H1 (cell line): Measurements from ENCODE around the gene THAP12. TPM values are rescaled to one million over a fixed set of nuclear protein-coding genes. Genes with fewer than 3 reads are reported as not detected.

Source experiments
- CTCF ChIA-PET: fragments of 300-600 bp; sonication (Branson Sonifier 250); formaldehyde crosslinking; loops from one replicate; lab custom pipeline; 2021; ENCODE audit not compliant: partially characterized antibody; lab: Charles Lee
- POLR2A ChIA-PET: fragments of 300-600 bp; sonication (Branson Sonifier 250); formaldehyde crosslinking; loops from one replicate; lab custom pipeline; 2021; ENCODE audit warnings: inconsistent platforms; ENCODE audit not compliant: partially characterized antibody; lab: Charles Lee
- DNase-seq, 2 experiments: peaks; one replicate each; pipeline versions ENCODE4 v3.0.0 to v3.0.0-alpha.2; 2010 to 2022; ENCODE audit warnings: low spot score in 2 of 2, low read depth in 1 of 2, mixed read lengths in 1 of 2
- FAIRE-seq: peaks from 2 replicates; lab custom pipeline; 2011; peaks lifted over from hg19 to GRCh38; lab: Jason Lieb, UNC
- H2AFZ ChIP-seq: 2 replicates; pipeline ENCODE4 v1.8.1; 2012; ENCODE audit warnings: low read length, inconsistent platforms
- H2AK5ac ChIP-seq: 2 replicates; pipeline ENCODE4 v1.6.1; 2013; ENCODE audit warnings: low read depth, low read length
- H2BK120ac ChIP-seq: replicated peaks from 2 replicates; pipeline ENCODE3; 2013; ENCODE audit warnings: low read depth, low read length, inconsistent platforms
- H2BK12ac ChIP-seq: 2 replicates; pipeline ENCODE4 v1.6.1; 2013; ENCODE audit warnings: low read depth, low read length
- H2BK15ac ChIP-seq: 2 replicates; pipeline ENCODE4 v1.6.1; 2013; ENCODE audit warnings: low read length
- H2BK20ac ChIP-seq: 2 replicates; pipeline ENCODE4 v1.6.1; 2013; ENCODE audit warnings: low read length
- H2BK5ac ChIP-seq: 2 replicates; pipeline ENCODE4 v1.6.1; 2013; ENCODE audit warnings: low read depth, low read length
- H3K14ac ChIP-seq: 2 replicates; pipeline ENCODE4 v1.6.1; 2013; ENCODE audit warnings: inconsistent platforms; ENCODE audit not compliant: insufficient read length
- H3K18ac ChIP-seq: 2 replicates; pipeline ENCODE4 v1.6.1; 2013; ENCODE audit warnings: low read length; ENCODE audit errors: extremely low read depth
- H3K23ac ChIP-seq: 2 replicates; pipeline ENCODE4 v1.6.1; 2013; ENCODE audit warnings: inconsistent platforms; ENCODE audit not compliant: insufficient read length
- H3K23me2 ChIP-seq: 2 replicates; pipeline ENCODE4 v1.6.1; 2013; ENCODE audit warnings: low read depth, low read length
- H3K27ac ChIP-seq: 2 replicates; pipeline ENCODE4 v1.6.1; 2011; ENCODE audit warnings: low read depth, low read length, inconsistent platforms
- H3K27me3 ChIP-seq, 4 experiments: replicated peaks in 1 of 4; 1 replicate in 1 of 4; 2 replicates in 3 of 4; pipeline versions ENCODE4 v1.6.1 to v1.8.1; 2011 to 2013; ENCODE audit warnings: low read length in 3 of 4, mild to moderate bottlenecking in 3 of 4, inconsistent platforms in 2 of 4, mixed read lengths in 2 of 4, moderate library complexity in 1 of 4; ENCODE audit not compliant: control insufficient read depth in 3 of 4, insufficient read depth in 3 of 4; ENCODE audit errors: extremely low read depth in 1 of 4
- H3K36me3 ChIP-seq, 4 experiments: 2 replicates each; pipeline versions ENCODE4 v1.6.1 to v1.8.1; 2011 to 2013; ENCODE audit warnings: mild to moderate bottlenecking in 4 of 4, low read length in 3 of 4, moderate library complexity in 2 of 4, control low read depth in 1 of 4, inconsistent platforms in 1 of 4; ENCODE audit not compliant: insufficient read depth in 4 of 4, control insufficient read depth in 2 of 4
- H3K4ac ChIP-seq: replicated peaks from 2 replicates; pipeline ENCODE3; 2013; ENCODE audit warnings: low read length, low read depth, mixed read lengths, inconsistent platforms; ENCODE audit not compliant: insufficient read length
- H3K4me1 ChIP-seq, 4 experiments: replicated peaks in 1 of 4; 1 replicate in 1 of 4; 2 replicates in 3 of 4; pipeline versions ENCODE4 v1.6.1 to v1.8.1; 2011 to 2013; ENCODE audit warnings: low read length in 3 of 4, inconsistent platforms in 2 of 4, mixed read lengths in 1 of 4; ENCODE audit not compliant: insufficient read depth in 4 of 4, control insufficient read depth in 3 of 4
- H3K4me2 ChIP-seq, 2 experiments: 2 replicates each; pipeline versions ENCODE4 v1.6.1 to v1.8.1; 2011 to 2013; ENCODE audit warnings: low read depth in 2 of 2, low read length in 2 of 2, control low read depth in 1 of 2, inconsistent platforms in 1 of 2, mild to moderate bottlenecking in 1 of 2; ENCODE audit not compliant: insufficient read depth in 1 of 2
- H3K4me3 ChIP-seq, 4 experiments: fragments of 200-600, 300-600 bp in 1 of 4; sonication (generic), shearing (Covaris generic), sonication (Bioruptor Twin) in 1 of 4; 2 replicates each; pipeline versions ENCODE4 v1.5.1 to v1.8.1; 2011 to 2016; ENCODE audit warnings: low read length in 4 of 4, low read depth in 3 of 4, control low read depth in 2 of 4, inconsistent platforms in 2 of 4, mild to moderate bottlenecking in 2 of 4, mixed read lengths in 1 of 4, moderate library complexity in 1 of 4; ENCODE audit not compliant: insufficient read depth in 2 of 4; ENCODE audit errors: extremely low read depth in 1 of 4
- H3K56ac ChIP-seq: replicated peaks from 2 replicates; pipeline ENCODE3; 2013; ENCODE audit warnings: low read depth, mild to moderate bottlenecking, mixed read lengths, low read length, inconsistent platforms; ENCODE audit not compliant: insufficient read length
- H3K79me1 ChIP-seq: 2 replicates; pipeline ENCODE4 v1.6.1; 2013; ENCODE audit warnings: low read depth, low read length, control low read depth
- H3K79me2 ChIP-seq, 2 experiments: 2 replicates each; pipeline versions ENCODE4 v1.6.1 to v1.8.1; 2012 to 2013; ENCODE audit warnings: low read length in 2 of 2, mild to moderate bottlenecking in 2 of 2, inconsistent platforms in 1 of 2; ENCODE audit not compliant: insufficient read depth in 2 of 2, control insufficient read depth in 1 of 2
- H3K9ac ChIP-seq, 4 experiments: replicated peaks in 1 of 4; 1 replicate in 1 of 4; 2 replicates in 3 of 4; pipeline versions ENCODE4 v1.6.1 to v1.8.1; 2011 to 2013; ENCODE audit warnings: low read depth in 3 of 4, low read length in 3 of 4, control low read depth in 2 of 4, mild to moderate bottlenecking in 2 of 4, moderate library complexity in 2 of 4, inconsistent platforms in 1 of 4; ENCODE audit errors: extremely low read depth in 1 of 4
- H3K9me3 ChIP-seq, 2 experiments: 2 replicates each; pipeline versions ENCODE4 v1.6.1 to v1.8.1; 2012 to 2013; ENCODE audit warnings: mild to moderate bottlenecking in 2 of 2, moderate library complexity in 2 of 2, control low read depth in 1 of 2, inconsistent platforms in 1 of 2, low read depth in 1 of 2, low read length in 1 of 2, mixed read lengths in 1 of 2; ENCODE audit not compliant: insufficient read depth in 2 of 2
- H4K20me1 ChIP-seq, 2 experiments: replicated peaks in 1 of 2; 2 replicates each; pipeline versions ENCODE3 to v1.8.1; 2011 to 2013; ENCODE audit warnings: inconsistent platforms in 2 of 2, low read length in 2 of 2, mild to moderate bottlenecking in 1 of 2; ENCODE audit not compliant: insufficient read depth in 2 of 2, control insufficient read depth in 1 of 2
- H4K5ac ChIP-seq: 2 replicates; pipeline ENCODE4 v1.6.1; 2013; ENCODE audit warnings: low read length, low read depth, mixed read lengths, inconsistent platforms; ENCODE audit not compliant: insufficient read length
- H4K8ac ChIP-seq: 2 replicates; pipeline ENCODE4 v1.8.0; 2013; ENCODE audit warnings: mild to moderate bottlenecking, moderate library complexity, low read length, inconsistent platforms; ENCODE audit not compliant: insufficient read depth; ENCODE audit errors: extremely low read depth
- H4K91ac ChIP-seq: replicated peaks from 2 replicates; pipeline ENCODE3; 2013; ENCODE audit warnings: low read length, mixed read lengths, inconsistent platforms; ENCODE audit not compliant: insufficient read length
- WGBS, 2 experiments: shearing (Covaris generic) in 1 of 2; methylation state at CpG; one replicate each; pipeline versions ENCODE4 v1.1.6 to v1.1.7; 2013 to 2015; ENCODE audit warnings: low lambda C conversion rate in 2 of 2, mixed read lengths in 2 of 2, inconsistent platforms in 1 of 2, low coverage in 1 of 2, missing lambda C conversion rate in 1 of 2; ENCODE audit not compliant: insufficient replicate concordance in 2 of 2, insufficient coverage in 1 of 2, insufficient read length in 1 of 2; ENCODE audit errors: extremely low coverage in 1 of 2, missing lambda C conversion rate in 1 of 2; 5-methylcytosine and 5-hydroxymethylcytosine counted together
- polyA plus RNA-seq, 7 experiments: library from polyadenylated mRNA; depleted of rRNA in 3 of 7; stranded (reverse) in 5 of 7; unstranded in 2 of 7; fragments of >200 nt in 5 of 7; fragments of 200-250 nt in 2 of 7; gene quantifications; 1 replicate in 5 of 7; 2 replicates in 1 of 7; 4 replicates in 1 of 7; pipeline versions ENCODE4 v1.2.1 to v1.2.3, GENCODE V29; 2011 to 2013; ENCODE audit warnings: missing spikeins in 2 of 7, mixed read lengths in 2 of 7
- total RNA-seq: library from RNA; stranded (reverse); fragmentation: NEBNext Ultra II Directional; extraction: Animal tissue kit (Norgen Biotek cat#: 25700); gene quantifications from 2 replicates; pipeline ENCODE4 v1.2.1, GENCODE V29; 2021

The THAP12 gene
- total and polyA plus RNA-seq, 2 of the 8 experiments (the other 6 are each of a cell fraction or from before 2014, with no cell fraction given), result 12.0 to 39.9 TPM

DNA sequence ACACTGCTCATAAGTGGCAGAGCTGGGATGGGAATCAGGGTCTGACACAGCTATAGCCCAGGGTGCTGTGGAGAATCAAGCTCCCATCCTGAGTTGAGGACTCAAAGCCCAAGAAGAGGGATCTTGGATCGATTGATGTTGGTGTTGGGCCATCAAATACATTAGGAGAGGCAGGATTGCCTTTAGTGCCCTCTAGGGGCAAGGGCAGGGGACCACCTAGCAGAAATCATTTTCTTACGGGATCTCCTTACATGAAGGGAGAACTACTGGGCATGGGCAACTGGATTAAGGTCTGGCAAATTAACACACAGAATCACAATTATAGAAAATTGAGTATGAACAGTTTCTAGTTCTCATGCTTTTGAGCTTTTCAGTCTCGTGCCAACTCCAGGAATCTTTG is 39.0 kb upstream of the THAP12 start:
- CTCF ChIA-PET, result interaction anchor here (0.6 to 5.2 kb wide), 32 partner anchors 9 to 212 kb away, joined by 3 to 31 read pairs (median 4); no protein-coding TSS in a partner anchor
- WGBS, 2 experiments, result 52% methylated on average over 3 of the region's 3 CpGs; no CpG with 5 or more reads in 1 of the 2 experiments
- no peak overlapping the region for H2BK5ac ChIP-seq

More for the DNA sequence above, 39.0 kb upstream of the THAP12 start:
- Histone ChIP-seq H2BK20ac (no peak overlapping the region), H2BK15ac (no peak overlapping the region), H3K4me3 (no peak overlapping the region), H4K8ac (no peak overlapping the region), H3K79me1 (no peaks in the 10 kb centered on the region), H3K18ac (no peak overlapping the region), H3K36me3 (no peaks in the 10 kb centered on the region), H4K20me1 (no peaks in the 10 kb centered on the region), H3K79me2 (no peaks in the 10 kb centered on the region), H2BK12ac (no peak overlapping the region), H3K14ac (no peak overlapping the region), H2BK120ac (no peak overlapping the region), H3K4me2 (no peak overlapping the region), H3K27me3 (no peaks in the 10 kb centered on the region; a peak in 1 of 7 replicates), H2AFZ (no peak overlapping the region), H2AK5ac (no peak overlapping the region), H3K23ac (no peak overlapping the region), H3K4ac (no peak overlapping the region), H4K5ac (no peak overlapping the region), H3K23me2 (no peaks in the 10 kb centered on the region), H3K56ac (no peak overlapping the region), H3K9ac (no peak overlapping the region), H4K91ac (no peak overlapping the region), H3K9me3 (peaks cover 0 to 2% of the 10 kb centered on the region in 2 experiments; a peak in 1 of 4 replicates), H3K4me1 (no peaks in the 10 kb centered on the region), H3K27ac (no peak overlapping the region)
- POLR2A ChIA-PET, result interaction anchor here (0.9 to 1.3 kb wide), 2 partner anchors 10 to 26 kb away, joined by 3 read pairs; no protein-coding TSS in a partner anchor
- peak in 1 of 2 experiments; percentile 55 for DNase-seq
- FAIRE-seq, result peak; percentile 28
